ENCODE data around the gene ASCC1.

DNA sequence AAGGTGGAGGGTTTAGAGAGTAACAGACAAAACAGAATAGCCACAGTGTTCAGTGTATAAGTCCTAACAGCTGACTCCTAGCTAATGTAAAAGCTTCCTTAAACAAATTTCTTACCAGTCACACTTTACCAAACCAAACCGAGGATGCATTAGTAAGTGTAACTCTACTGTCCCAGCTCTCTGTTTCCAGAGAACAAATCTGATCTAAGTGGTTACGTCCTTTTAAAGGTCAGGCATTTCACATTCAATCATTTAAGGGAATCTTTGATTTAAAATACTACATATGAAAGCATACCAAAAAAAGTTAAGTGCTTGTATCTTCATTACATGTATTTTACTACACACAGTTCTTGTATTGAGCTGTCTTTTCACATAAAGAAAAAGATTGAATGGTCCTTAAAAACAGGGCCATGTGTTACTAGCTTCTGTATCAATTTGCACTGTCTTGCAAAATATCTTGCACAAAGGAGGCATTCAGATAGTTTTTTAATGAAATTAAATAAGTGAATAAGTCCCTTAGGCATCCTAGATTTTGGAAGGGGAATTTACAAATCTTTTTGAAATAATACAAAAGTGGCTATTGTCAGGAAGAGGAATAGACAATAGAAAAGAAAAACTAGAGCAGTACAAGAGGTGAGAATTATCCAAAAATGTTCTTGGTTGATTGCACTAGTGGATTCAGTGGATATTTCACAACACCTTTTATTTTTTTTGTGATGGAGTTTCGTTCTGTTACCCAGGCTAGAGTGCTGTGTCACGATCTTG is 69.3 kb downstream of the ASCC1 start:
- TF ChIP-seq, protein P1, sequence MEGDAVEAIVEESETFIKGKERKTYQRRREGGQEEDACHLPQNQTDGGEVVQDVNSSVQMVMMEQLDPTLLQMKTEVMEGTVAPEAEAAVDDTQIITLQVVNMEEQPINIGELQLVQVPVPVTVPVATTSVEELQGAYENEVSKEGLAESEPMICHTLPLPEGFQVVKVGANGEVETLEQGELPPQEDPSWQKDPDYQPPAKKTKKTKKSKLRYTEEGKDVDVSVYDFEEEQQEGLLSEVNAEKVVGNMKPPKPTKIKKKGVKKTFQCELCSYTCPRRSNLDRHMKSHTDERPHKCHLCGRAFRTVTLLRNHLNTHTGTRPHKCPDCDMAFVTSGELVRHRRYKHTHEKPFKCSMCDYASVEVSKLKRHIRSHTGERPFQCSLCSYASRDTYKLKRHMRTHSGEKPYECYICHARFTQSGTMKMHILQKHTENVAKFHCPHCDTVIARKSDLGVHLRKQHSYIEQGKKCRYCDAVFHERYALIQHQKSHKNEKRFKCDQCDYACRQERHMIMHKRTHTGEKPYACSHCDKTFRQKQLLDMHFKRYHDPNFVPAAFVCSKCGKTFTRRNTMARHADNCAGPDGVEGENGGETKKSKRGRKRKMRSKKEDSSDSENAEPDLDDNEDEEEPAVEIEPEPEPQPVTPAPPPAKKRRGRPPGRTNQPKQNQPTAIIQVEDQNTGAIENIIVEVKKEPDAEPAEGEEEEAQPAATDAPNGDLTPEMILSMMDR (IDR thresholded peaks at IDR 0.05): no peak
- TF ChIP-seq POLR2A (IDR thresholded peaks at IDR 0.05) (no peak), POLR2AphosphoS5 (IDR thresholded peaks at IDR 0.05; ENCODE audit: insufficient read depth in 1 of 2, low read depth in 1 of 2) (no peak)
